CD8-positive, alpha-beta memory T cell (primary cell): ENCODE measurements around the gene LCE7A. TPM values are rescaled to one million over a fixed set of nuclear protein-coding genes. Genes with fewer than 3 reads are reported as not detected.

ENCODE experiments used
- CTCF ChIA-PET: fragments of 350-600 bp; sonication (Branson Sonifier 250); formaldehyde crosslinking; loops from one replicate; lab custom pipeline; 2021; ENCODE audit warnings: antibody characterized with exemption; lab: Charles Lee
- POLR2A ChIA-PET: fragments of 350-600 bp; sonication (Branson Sonifier 250); formaldehyde crosslinking; loops from one replicate; lab custom pipeline; 2021; ENCODE audit warnings: antibody characterized with exemption; lab: Charles Lee
- DNase-seq, 5 donors: peaks; one replicate each; pipeline versions ENCODE4 v3.0.0 to v3.0.0-alpha.2; 2020 to 2022; ENCODE audit warnings: mixed read lengths in 1 of 5
- H3K27ac ChIP-seq: one replicate; pipeline ENCODE4 v1.7.0; 2013; ENCODE audit warnings: low read depth, mild to moderate bottlenecking, low read length, moderate library complexity
- H3K27me3 ChIP-seq: 2 replicates; pipeline ENCODE4 v1.7.0; 2013; ENCODE audit warnings: low read length, mild to moderate bottlenecking; ENCODE audit not compliant: insufficient read depth, poor library complexity, severe bottlenecking
- H3K36me3 ChIP-seq: 2 replicates; pipeline ENCODE4 v1.7.0; 2013; ENCODE audit warnings: mild to moderate bottlenecking, low read length, moderate library complexity; ENCODE audit not compliant: insufficient read depth
- H3K4me1 ChIP-seq: 2 replicates; pipeline ENCODE4 v1.7.0; 2013; ENCODE audit warnings: mild to moderate bottlenecking, low read length, moderate library complexity; ENCODE audit not compliant: insufficient read depth
- H3K4me3 ChIP-seq: 2 replicates; pipeline ENCODE4 v1.7.0; 2013; ENCODE audit warnings: mild to moderate bottlenecking, low read length
- H3K9me3 ChIP-seq: 2 replicates; pipeline ENCODE4 v1.7.0; 2013; ENCODE audit warnings: mild to moderate bottlenecking, low read length
- H3K27ac Mint-ChIP-seq, 8 donors: one replicate each; pipeline ENCODE4 v1.8.0; 2020 to 2021; ENCODE audit warnings: mixed read lengths in 8 of 8, mild to moderate bottlenecking in 6 of 8, inconsistent platforms in 3 of 8, moderate library complexity in 3 of 8
- H3K27me3 Mint-ChIP-seq, 2 donors: one replicate each; pipeline ENCODE4 v1.8.0; 2020 to 2021; ENCODE audit warnings: mixed read lengths in 2 of 2, mild to moderate bottlenecking in 1 of 2, moderate library complexity in 1 of 2
- H3K36me3 Mint-ChIP-seq, 3 donors: one replicate each; pipeline ENCODE4 v1.8.0; 2020 to 2021; ENCODE audit warnings: mixed read lengths in 3 of 3, inconsistent platforms in 1 of 3, mild to moderate bottlenecking in 1 of 3
- H3K4me1 Mint-ChIP-seq, 3 donors: one replicate each; pipeline ENCODE4 v1.8.0; 2020 to 2021; ENCODE audit warnings: mixed read lengths in 3 of 3, inconsistent platforms in 1 of 3, mild to moderate bottlenecking in 1 of 3
- H3K4me3 Mint-ChIP-seq, 7 donors: one replicate each; pipeline ENCODE4 v1.8.0; 2020 to 2021; ENCODE audit warnings: mixed read lengths in 7 of 7, mild to moderate bottlenecking in 6 of 7, moderate library complexity in 4 of 7, inconsistent platforms in 2 of 7
- H3K9me3 Mint-ChIP-seq, 5 donors: one replicate each; pipeline ENCODE4 v1.8.0; 2020 to 2022; ENCODE audit warnings: mixed read lengths in 5 of 5, mild to moderate bottlenecking in 3 of 5, moderate library complexity in 2 of 5, inconsistent platforms in 1 of 5
- polyA plus RNA-seq: library from polyadenylated mRNA; unstranded; fragments of 300-500 nt; fragmentation: Illumina TruSeq; gene quantifications from one replicate; pipeline ENCODE4 v1.2.3, GENCODE V29; 2021
- total RNA-seq, 2 experiments: library from RNA; stranded (reverse); gene quantifications; one replicate each; pipeline ENCODE4 v1.2.3, GENCODE V29; 2021

Gene LCE7A
- total and polyA plus RNA-seq, 3 experiments from 2014 or later, result not detected

GRCh38 chr1:152870831-152871730, 11.3 kb downstream of the LCE7A start:
- ChIA-PET CTCF (no interaction called here), POLR2A (no interaction called here)
- H3K4me1 Mint-ChIP-seq, result no peaks in the 10 kb centered on the region
- Histone ChIP-seq H3K36me3 (no peaks in the 10 kb centered on the region), H3K9me3 (no peaks in the 10 kb centered on the region), H3K27ac (no peak overlapping the region), H3K4me3 (no peak overlapping the region), H3K27me3 (no peaks in the 10 kb centered on the region), H3K4me1 (no peaks in the 10 kb centered on the region)
- no peak for DNase-seq
- H3K9me3 Mint-ChIP-seq, result no peaks in the 10 kb centered on the region
- no peak overlapping the region for H3K4me3 Mint-ChIP-seq
- peaks cover 5 to 29% of the 10 kb centered on the region in 2 donors for H3K27me3 Mint-ChIP-seq
- no peak overlapping the region for H3K27ac Mint-ChIP-seq
- no peaks in the 10 kb centered on the region for H3K36me3 Mint-ChIP-seq

- Mint-ChIP-seq H3K4me3 (no peak overlapping the region), H3K4me1 (no peaks in the 10 kb centered on the region), H3K27ac (peak overlapping the region in 1 of 8 donors; percentile 14), H3K9me3 (no peaks in the 10 kb centered on the region), H3K36me3 (no peaks in the 10 kb centered on the region), H3K27me3 (peaks cover 5 to 29% of the 10 kb centered on the region in 2 donors)
- Histone ChIP-seq H3K36me3 (no peaks in the 10 kb centered on the region), H3K9me3 (no peaks in the 10 kb centered on the region), H3K4me3 (no peak overlapping the region), H3K27ac (no peak overlapping the region), H3K27me3 (no peaks in the 10 kb centered on the region), H3K4me1 (no peaks in the 10 kb centered on the region)
- POLR2A ChIA-PET, result no interaction called here
- CTCF ChIA-PET, result no interaction called here
- DNase-seq, result no peak
Observed at GRCh38 chr1:152871731-152872126, 11.9 kb downstream of the LCE7A start.

DNA sequence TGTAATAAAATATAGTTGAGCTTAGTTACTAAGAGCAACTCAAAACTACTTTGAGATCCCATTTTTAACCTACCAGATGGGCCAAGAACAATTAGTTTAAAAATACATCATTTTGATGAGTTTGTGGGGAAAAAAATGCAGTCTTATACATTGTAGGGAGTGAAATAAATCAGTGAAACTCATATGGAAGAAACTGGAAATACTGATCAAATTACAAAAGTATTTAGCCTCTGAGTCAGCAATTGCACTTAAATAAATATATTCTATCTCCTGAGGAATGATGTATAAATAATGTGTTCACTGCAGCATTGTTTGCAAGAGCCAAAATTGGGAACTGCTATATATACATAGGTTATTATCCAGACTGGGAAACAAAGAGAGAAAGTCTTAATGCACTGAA, 13.7 kb downstream of the LCE7A start:
- H3K27ac ChIP-seq, result no peak overlapping the region
- CTCF ChIA-PET, result no interaction called here
- no peaks in the 10 kb centered on the region for H3K9me3 Mint-ChIP-seq
- POLR2A ChIA-PET, result no interaction called here
- no peaks in the 10 kb centered on the region for H3K27me3 ChIP-seq
- no peaks in the 10 kb centered on the region for H3K36me3 Mint-ChIP-seq
- no peaks in the 10 kb centered on the region for H3K9me3 ChIP-seq
- DNase-seq, result no peak
- no peaks in the 10 kb centered on the region for H3K4me1 Mint-ChIP-seq
- H3K4me3 Mint-ChIP-seq, result no peak overlapping the region
- H3K4me3 ChIP-seq, result no peak overlapping the region
- H3K27ac Mint-ChIP-seq, result no peak overlapping the region
- no peaks in the 10 kb centered on the region for H3K4me1 ChIP-seq
- H3K27me3 Mint-ChIP-seq, result peaks cover 10 to 43% of the 10 kb centered on the region in 2 donors
- H3K36me3 ChIP-seq, result no peaks in the 10 kb centered on the region

DNA sequence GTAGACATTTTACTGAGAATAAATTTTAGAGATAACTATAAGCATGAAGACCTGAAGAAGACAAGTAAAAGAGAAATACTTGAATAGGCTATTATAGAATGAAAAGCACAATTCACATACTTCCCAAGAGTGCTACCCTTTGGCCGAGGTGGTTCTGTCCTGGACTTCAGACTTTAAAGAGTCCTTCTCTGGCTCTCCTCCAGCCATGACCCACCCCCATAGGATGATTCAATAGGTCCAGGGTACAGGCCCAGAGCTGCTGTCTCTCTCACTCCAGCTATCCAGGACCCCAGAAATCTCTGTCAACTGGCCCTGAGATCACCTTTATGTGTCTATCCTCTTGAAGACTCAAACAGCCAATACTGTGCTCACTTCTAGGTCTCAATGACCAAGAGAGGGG, 17.0 kb downstream of the LCE7A start:
- Mint-ChIP-seq H3K36me3 (no peaks in the 10 kb centered on the region), H3K4me1 (peaks cover 0 to 2% (median 0%) of the 10 kb centered on the region in 3 donors), H3K9me3 (no peaks in the 10 kb centered on the region), H3K4me3 (no peak overlapping the region), H3K27me3 (peaks cover 13 to 44% of the 10 kb centered on the region in 2 donors), H3K27ac (no peak overlapping the region)
- no peak overlapping the region for H3K4me3 ChIP-seq
- no peak overlapping the region for H3K27ac ChIP-seq
- no peak for DNase-seq
- CTCF ChIA-PET, result no interaction called here
- POLR2A ChIA-PET, result no interaction called here
- no peaks in the 10 kb centered on the region for H3K36me3 ChIP-seq
- no peaks in the 10 kb centered on the region for H3K4me1 ChIP-seq
- no peaks in the 10 kb centered on the region for H3K27me3 ChIP-seq
- H3K9me3 ChIP-seq, result no peaks in the 10 kb centered on the region

- ChIA-PET CTCF (no interaction called here), POLR2A (no interaction called here)
- Mint-ChIP-seq H3K27me3 (peaks cover 16 to 35% of the 10 kb centered on the region in 2 donors), H3K36me3 (no peaks in the 10 kb centered on the region), H3K4me1 (peaks cover 0 to 2% (median 0%) of the 10 kb centered on the region in 3 donors), H3K9me3 (peaks cover 0 to 1% (median 0%) of the 10 kb centered on the region in 5 donors), H3K27ac (no peak within 1 kb of the TSS), H3K4me3 (no peak within 1 kb of the TSS)
- no peaks in the 10 kb centered on the region for H3K4me1 ChIP-seq
- no peak within 1 kb of the TSS for H3K4me3 ChIP-seq
- no peaks in the 10 kb centered on the region for H3K36me3 ChIP-seq
- H3K27me3 ChIP-seq, result no peaks in the 10 kb centered on the region
- DNase-seq, result no peak
- no peaks in the 10 kb centered on the region for H3K9me3 ChIP-seq
- no peak within 1 kb of the TSS for H3K27ac ChIP-seq
Observed at GRCh38 chr1:152878042-152878441, 18.2 kb downstream of the LCE7A start, which contains the start of gene SMCP. SMCP (plus strand) TSS chr1:152878322; CDS start chr1:152884423, 6,101 bp downstream.

- ChIA-PET POLR2A (no interaction called here), CTCF (no interaction called here)
- Histone ChIP-seq H3K4me1 (no peaks in the 10 kb centered on the region), H3K27me3 (no peaks in the 10 kb centered on the region), H3K27ac (no peak overlapping the region), H3K36me3 (no peaks in the 10 kb centered on the region), H3K9me3 (no peaks in the 10 kb centered on the region), H3K4me3 (no peak overlapping the region)
- Mint-ChIP-seq H3K27ac (peak overlapping the region in 1 of 8 donors; percentile 92), H3K27me3 (peaks cover 18 to 31% of the 10 kb centered on the region in 2 donors), H3K4me3 (no peak overlapping the region), H3K36me3 (no peaks in the 10 kb centered on the region), H3K4me1 (peaks cover 0 to 2% (median 0%) of the 10 kb centered on the region in 3 donors), H3K9me3 (peaks cover 0 to 1% (median 0%) of the 10 kb centered on the region in 5 donors)
- no peak for DNase-seq
Observed at GRCh38 chr1:152879559-152880198, 19.9 kb downstream of the LCE7A start.

- H3K4me1 Mint-ChIP-seq, result peaks cover 0 to 2% (median 0%) of the 10 kb centered on the region in 3 donors
- no peak overlapping the region for H3K4me3 Mint-ChIP-seq
- H3K36me3 ChIP-seq, result no peaks in the 10 kb centered on the region
- no peaks in the 10 kb centered on the region for H3K9me3 ChIP-seq
- no peaks in the 10 kb centered on the region for H3K4me1 ChIP-seq
- peak overlapping the region in 2 of 8 donors; percentile 24 to 88 for H3K27ac Mint-ChIP-seq
- no peaks in the 10 kb centered on the region for H3K27me3 ChIP-seq
- no peak overlapping the region for H3K27ac ChIP-seq
- ChIA-PET POLR2A (no interaction called here), CTCF (no interaction called here)
- peaks cover 18 to 26% of the 10 kb centered on the region in 2 donors for H3K27me3 Mint-ChIP-seq
- H3K9me3 Mint-ChIP-seq, result peaks cover 0 to 1% (median 0%) of the 10 kb centered on the region in 5 donors
- no peaks in the 10 kb centered on the region for H3K36me3 Mint-ChIP-seq
- no peak overlapping the region for H3K4me3 ChIP-seq
- DNase-seq, result no peak
Observed at GRCh38 chr1:152880316-152880715, 20.5 kb downstream of the LCE7A start.

- Mint-ChIP-seq H3K9me3 (peaks cover 0 to 1% (median 0%) of the 10 kb centered on the region in 5 donors), H3K4me3 (peak overlapping the region in 1 of 7 donors; percentile 17), H3K27me3 (peaks cover 18 to 21% of the 10 kb centered on the region in 2 donors), H3K27ac (peak overlapping the region in 1 of 8 donors; percentile 43), H3K4me1 (peaks cover 0 to 2% (median 0%) of the 10 kb centered on the region in 3 donors), H3K36me3 (no peaks in the 10 kb centered on the region)
- Histone ChIP-seq H3K9me3 (no peaks in the 10 kb centered on the region), H3K4me1 (no peaks in the 10 kb centered on the region), H3K4me3 (no peak overlapping the region), H3K27me3 (no peaks in the 10 kb centered on the region), H3K36me3 (no peaks in the 10 kb centered on the region), H3K27ac (no peak overlapping the region)
- ChIA-PET CTCF (no interaction called here), POLR2A (no interaction called here)
- no peak for DNase-seq
Observed at GRCh38 chr1:152880907-152881306, 21.1 kb downstream of the LCE7A start.
